Aorta (tissue), 5 donors: ENCODE measurements around the gene CHMP2A. TPM values are rescaled to one million over a fixed set of nuclear protein-coding genes. Genes with fewer than 3 reads are reported as not detected.
A peak's percentile ranks its signal among the peaks of the same experiment; 100 is the strongest.
"Not testable (repeated sequence)": the region's sequence is repeated elsewhere in the genome, so short reads cannot be mapped to it uniquely, and the experiment has no call there.

Experiments used
- ATAC-seq: fragments of 200-7000 bp; cut with Tn5 transposase; one replicate; pipeline ENCODE4 v1.9.1; 2022; ENCODE audit warnings: moderate library complexity; ENCODE audit not compliant: low FRiP score
- DNase-seq, 2 donors: peaks; one replicate each; pipeline ENCODE4 v3.0.0-alpha.2; 2020
- H3K27ac ChIP-seq, 2 donors: one replicate each; pipeline ENCODE4 v1.5.1; 2013; ENCODE audit warnings: low read length in 2 of 2, mild to moderate bottlenecking in 2 of 2, moderate library complexity in 2 of 2, control low read depth in 1 of 2, inconsistent platforms in 1 of 2, low read depth in 1 of 2
- H3K27me3 ChIP-seq, 2 donors: one replicate each; pipeline ENCODE4 v1.6.1; 2013; ENCODE audit warnings: control low read depth in 1 of 2, low read length in 1 of 2, mild to moderate bottlenecking in 1 of 2, moderate library complexity in 1 of 2; ENCODE audit not compliant: insufficient read depth in 2 of 2, control insufficient read depth in 1 of 2
- H3K36me3 ChIP-seq, 2 donors: one replicate each; pipeline ENCODE4 v1.6.1; 2013; ENCODE audit warnings: control low read depth in 1 of 2, low read length in 1 of 2, mild to moderate bottlenecking in 1 of 2; ENCODE audit not compliant: insufficient read depth in 2 of 2, control insufficient read depth in 1 of 2
- H3K4me1 ChIP-seq, 2 donors: one replicate each; pipeline ENCODE4 v1.6.1; 2013; ENCODE audit warnings: low read length in 2 of 2, control low read depth in 1 of 2, mild to moderate bottlenecking in 1 of 2, moderate library complexity in 1 of 2; ENCODE audit not compliant: insufficient read depth in 2 of 2, control insufficient read depth in 1 of 2
- H3K4me3 ChIP-seq, 2 donors: one replicate each; pipeline ENCODE4 v1.5.1; 2013; ENCODE audit warnings: low read length in 2 of 2, control low read depth in 1 of 2, mild to moderate bottlenecking in 1 of 2
- H3K9me3 ChIP-seq: one replicate; pipeline ENCODE4 v1.6.1; 2013; ENCODE audit warnings: mild to moderate bottlenecking, low read length; ENCODE audit not compliant: control insufficient read depth
- WGBS, 2 donors: extraction: QIAGEN DNeasy Blood & Tissue Kit; methylation state at CpG; one replicate each; pipeline ENCODE4 v1.1.7; 2013; 5-methylcytosine and 5-hydroxymethylcytosine counted together
- intact Hi-C, 2 donors: fragments of 100-400 bp; cut with DNase I; formaldehyde crosslinking; loops; one replicate each; pipeline versions ENCODE4 v1.14.2 to v1.15.0; 2022
- polyA plus RNA-seq, 2 donors: library from polyadenylated mRNA; stranded (reverse); fragments of 200-250 nt; gene quantifications; one replicate each; pipeline ENCODE4 v1.2.3, GENCODE V29; 2013
- total RNA-seq, 2 donors: library from RNA; stranded (reverse); fragmentation: NEBNext Ultra II Directional; extraction: Animal tissue kit (Norgen Biotek cat#: 25700); gene quantifications; one replicate each; pipeline ENCODE4 v1.2.1, GENCODE V29; 2021
- donor health status: healthy with polysubstance abuse.
- donor health status: Bipolar disorder and iron deficiency.
- donor health status: DM: no; HTN: no; CAD: no.
- donor health status: DM: no; HTN: no; CAD: no.
- donor health status: DM: yes; HTN: yes; CAD: no.

Gene CHMP2A
- total and polyA plus RNA-seq, 4 donors = 94.9 to 208 (median 143) TPM

DNA sequence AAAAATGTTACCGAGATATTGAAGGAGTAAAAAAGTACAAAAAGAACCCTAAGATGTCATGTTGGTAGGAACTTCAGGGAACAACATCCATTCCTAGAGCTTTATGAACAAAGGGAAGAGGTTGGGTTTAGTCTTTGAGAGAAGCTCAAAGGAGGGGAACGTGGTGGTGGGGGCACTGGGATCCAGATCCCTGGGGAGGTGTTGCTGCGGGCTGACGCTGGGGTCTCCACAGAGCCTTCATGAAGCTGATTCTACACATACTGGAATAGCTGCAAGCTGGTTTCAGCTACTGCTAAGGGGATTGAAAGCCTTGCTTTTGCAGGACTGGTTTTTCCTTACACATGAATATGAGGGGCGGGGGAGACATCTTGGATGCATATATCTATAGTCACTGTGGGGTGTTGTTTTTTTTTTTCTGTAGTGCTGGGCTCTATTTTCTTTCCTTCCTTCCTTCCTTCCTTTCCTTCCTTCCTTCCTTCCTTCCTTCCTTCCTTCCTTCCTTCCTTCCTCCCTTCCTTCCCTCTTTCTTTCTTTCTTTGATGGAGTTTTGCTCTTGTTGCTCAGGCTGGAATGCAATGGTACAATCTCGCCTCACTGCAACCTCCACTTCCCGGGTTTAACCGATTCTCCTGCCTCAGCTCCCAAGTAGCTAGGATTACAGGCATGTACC lies 24.7 kb upstream of the CHMP2A start:
- no peaks in the 10 kb centered on the region for H3K9me3 ChIP-seq
- no peak overlapping the region for H3K27ac ChIP-seq
- H3K27me3 ChIP-seq = no peaks in the 10 kb centered on the region
- no peaks in the 10 kb centered on the region for H3K4me1 ChIP-seq
- ATAC-seq (no peak), DNase-seq (peak in 1 of 2 donors; percentile 34)
- H3K4me3 ChIP-seq = no peak overlapping the region
- H3K36me3 ChIP-seq = no peaks in the 10 kb centered on the region
- intact Hi-C loops = no loop called here
- WGBS, 2 donors = 81 to 86% methylated on average over 8 of the region's 8 CpGs

DNA sequence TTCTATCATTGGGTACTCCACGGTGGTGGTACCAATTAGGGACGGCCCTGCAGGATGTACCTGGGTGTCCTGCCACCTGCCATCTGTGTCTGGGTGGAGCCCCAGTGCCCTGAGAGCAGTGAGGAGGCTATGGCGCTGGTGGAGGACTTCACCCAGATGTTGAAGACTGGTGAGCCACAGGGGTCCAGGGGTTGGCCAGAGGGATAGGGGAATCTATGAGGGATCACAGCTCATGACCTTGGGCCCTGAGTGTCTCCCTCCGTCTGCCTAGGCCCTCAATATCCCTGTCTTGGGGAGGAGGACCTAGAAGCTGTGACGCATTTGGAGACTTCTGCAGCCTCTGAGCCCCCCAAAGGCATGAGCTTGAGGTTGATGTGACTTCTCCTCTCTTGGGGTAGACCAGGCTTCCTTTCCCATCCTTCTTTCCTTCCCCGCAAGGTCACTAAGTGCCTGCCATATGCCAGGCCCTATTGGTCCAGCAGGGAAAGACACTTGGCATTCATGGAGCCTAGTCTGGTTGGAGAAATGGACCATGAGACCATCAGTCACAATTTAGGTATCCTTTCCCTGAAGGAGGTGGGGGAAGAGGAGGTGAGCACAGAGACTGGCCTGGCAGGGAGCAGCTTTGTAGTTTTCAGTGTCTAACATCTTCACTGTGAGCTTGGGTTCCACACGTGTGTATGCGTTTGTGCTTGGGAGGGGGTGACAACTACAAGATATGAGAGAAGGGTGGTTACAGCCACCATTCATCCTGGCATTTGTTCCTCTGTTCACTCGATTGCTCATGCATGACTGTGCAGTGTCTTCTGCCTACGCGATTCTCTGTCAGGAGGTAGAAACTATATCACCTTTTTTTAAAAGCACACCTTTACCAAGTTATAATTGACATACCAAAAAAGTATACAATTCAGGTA lies 23.4 kb upstream of the CHMP2A start:
- intact Hi-C loops = no loop called here
- Histone ChIP-seq H3K27me3 (no peaks in the 10 kb centered on the region), H3K36me3 (no peaks in the 10 kb centered on the region), H3K4me3 (no peak overlapping the region), H3K9me3 (no peaks in the 10 kb centered on the region), H3K27ac (no peak overlapping the region), H3K4me1 (no peaks in the 10 kb centered on the region)
- 85 to 89% methylated on average over 11 of the region's 11 CpGs for WGBS, 2 donors
- ATAC-seq (no peak), DNase-seq (peak in 1 of 2 donors; percentile 47)

- H3K27ac ChIP-seq, H3K4me1 ChIP-seq, ATAC-seq, intact Hi-C loops, H3K27me3 ChIP-seq, H3K9me3 ChIP-seq, H3K4me3 ChIP-seq, H3K36me3 ChIP-seq: not testable (repeated sequence)
- peak in 1 of 2 donors; percentile 43 for DNase-seq
- 85 to 95% methylated on average over 2 of the region's 2 CpGs for WGBS, 2 donors
These were observed 22.7 kb upstream of the CHMP2A start for GRCh38 chr19:58577581-58577980.

DNA sequence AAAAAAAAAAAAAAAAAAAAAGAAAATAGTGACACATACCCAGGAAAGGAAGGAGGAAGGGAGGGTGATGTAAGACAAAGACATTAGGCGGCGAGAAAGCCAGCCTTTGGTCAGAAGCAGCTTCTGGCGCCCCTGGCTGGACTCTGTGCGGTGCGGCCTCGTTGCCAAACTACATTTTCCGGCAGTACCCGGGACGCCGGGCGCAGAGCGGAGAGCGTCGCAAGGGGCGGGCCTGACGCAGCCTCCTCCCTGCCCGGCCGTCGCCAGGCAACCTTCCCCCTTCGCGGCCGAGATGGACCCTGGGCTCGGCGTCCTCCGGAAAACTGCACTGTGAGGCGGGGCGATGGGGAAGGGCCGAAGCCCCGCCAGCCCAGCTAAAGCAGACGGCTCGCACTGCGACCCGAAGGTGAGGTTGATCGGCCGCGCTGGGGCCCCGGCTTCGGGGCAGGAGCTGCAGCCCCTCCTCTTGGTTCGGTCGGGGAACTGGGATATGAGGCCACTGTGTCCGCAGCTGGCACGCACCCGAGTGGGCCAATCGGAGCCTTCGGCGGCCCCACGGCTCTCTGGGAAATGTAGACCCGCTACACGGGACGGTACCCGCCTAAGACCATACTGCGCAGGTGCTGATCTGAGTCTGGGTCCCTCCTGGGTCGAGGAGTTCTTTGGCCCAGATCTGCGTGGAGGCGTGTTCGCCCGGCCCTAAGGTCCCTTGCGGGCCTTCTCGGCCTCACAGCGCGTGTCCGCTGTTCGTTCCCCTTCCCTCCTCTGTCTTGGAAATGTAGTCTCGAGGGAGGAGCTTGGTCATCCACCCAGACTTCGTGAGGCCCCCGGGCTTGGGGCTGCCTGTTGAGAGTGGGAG lies 20.5 kb upstream of the CHMP2A start:
- intact Hi-C loops = no loop called here
- Histone ChIP-seq H3K36me3 (no peaks in the 10 kb centered on the region), H3K4me3 (peak overlapping the region; percentile 4 to 50), H3K4me1 (no peaks in the 10 kb centered on the region), H3K27me3 (no peaks in the 10 kb centered on the region), H3K9me3 (no peaks in the 10 kb centered on the region), H3K27ac (peak overlapping the region in 1 of 2 donors; percentile 70)
- peak; percentile 85 for ATAC-seq
- 0% methylated on average over 63 to 66 of the region's 66 CpGs for whole genome bisulfite sequencing, 2 donors
- peak; percentile 94 to 96 for DNase-seq

GRCh38 chr19:58573658-58574164 lies 18.8 kb upstream of the CHMP2A start:
- H3K4me1 ChIP-seq = no peaks in the 10 kb centered on the region
- ATAC-seq (no peak), DNase-seq (no peak)
- H3K9me3 ChIP-seq = no peaks in the 10 kb centered on the region
- no peaks in the 10 kb centered on the region for H3K27me3 ChIP-seq
- intact Hi-C loops = loop anchor here in 1 of 2 donors (2.0 kb wide), 1 partner anchor 15 kb away; the partner anchor contains the start of gene UBE2M
- 0 to 1% methylated on average over 20 of the region's 20 CpGs for WGBS, 2 donors
- H3K4me3 ChIP-seq = peak overlapping the region in 1 of 2 donors; percentile 28
- H3K27ac ChIP-seq = peak overlapping the region in 1 of 2 donors; percentile 81
- H3K36me3 ChIP-seq = no peaks in the 10 kb centered on the region

DNA sequence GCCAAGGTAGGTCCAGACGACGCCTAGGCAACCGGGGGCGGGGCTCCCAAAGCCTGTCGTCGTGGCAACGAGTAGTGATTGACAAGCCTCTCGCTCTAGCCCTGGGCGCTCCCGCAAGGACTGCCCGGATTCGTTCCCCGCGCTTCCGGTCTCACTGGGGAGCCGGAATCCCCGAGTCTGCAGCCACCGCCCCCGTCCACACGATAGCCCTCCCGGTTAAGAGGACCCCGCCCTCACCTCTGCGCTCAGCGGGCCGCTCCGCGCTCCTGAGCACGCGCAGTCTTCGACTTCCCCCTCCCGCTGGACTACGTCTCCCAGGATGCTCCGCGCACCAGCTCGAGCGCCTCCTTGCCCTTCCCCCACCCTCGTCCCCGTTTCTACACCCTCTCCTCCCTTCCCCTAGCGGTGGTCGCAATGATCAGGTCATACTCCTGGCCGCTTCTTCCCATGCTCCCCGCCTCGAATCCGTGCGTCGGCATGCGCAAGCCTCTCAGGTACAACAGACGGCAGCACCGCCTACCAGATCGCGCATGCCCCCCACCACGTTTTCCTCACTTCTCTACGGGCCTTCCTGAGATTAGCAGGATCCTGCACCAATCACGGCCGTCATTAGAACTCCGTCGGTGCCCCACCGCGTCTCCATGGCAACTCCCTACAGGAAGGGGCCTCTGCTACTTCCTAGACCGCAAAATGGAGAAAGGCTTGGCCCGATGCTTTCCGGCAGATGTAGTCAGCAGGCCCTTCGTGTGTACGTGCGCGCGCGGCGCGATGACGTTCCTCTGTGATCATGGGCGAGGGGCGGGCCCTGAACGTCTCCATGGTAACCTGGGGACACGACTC lies 18.1 kb upstream of the CHMP2A start, which contains the start of gene MZF1:
TSS of gene MZF1 (minus strand) at position 518 of the 840 bp plus-strand sequence. CDS start 1,946 bp downstream, outside the sequence.
- intact Hi-C loops = loop anchor here in 1 of 2 donors (2.0 kb wide), 1 partner anchor 14 kb away; the partner anchor contains the start of gene UBE2M
- 1% methylated on average over 75 of the region's 75 CpGs for WGBS, 2 donors
- peak within 1 kb of the TSS in 1 of 2 donors; percentile 81 for H3K27ac ChIP-seq
- H3K4me1 ChIP-seq = no peaks in the 10 kb centered on the region
- H3K4me3 ChIP-seq = peak within 1 kb of the TSS; percentile 13 to 28
- no peaks in the 10 kb centered on the region for H3K27me3 ChIP-seq
- peak; percentile 100 for DNase-seq
- H3K36me3 ChIP-seq = no peaks in the 10 kb centered on the region
- peak; percentile 92 for ATAC-seq
- H3K9me3 ChIP-seq = no peaks in the 10 kb centered on the region

DNA sequence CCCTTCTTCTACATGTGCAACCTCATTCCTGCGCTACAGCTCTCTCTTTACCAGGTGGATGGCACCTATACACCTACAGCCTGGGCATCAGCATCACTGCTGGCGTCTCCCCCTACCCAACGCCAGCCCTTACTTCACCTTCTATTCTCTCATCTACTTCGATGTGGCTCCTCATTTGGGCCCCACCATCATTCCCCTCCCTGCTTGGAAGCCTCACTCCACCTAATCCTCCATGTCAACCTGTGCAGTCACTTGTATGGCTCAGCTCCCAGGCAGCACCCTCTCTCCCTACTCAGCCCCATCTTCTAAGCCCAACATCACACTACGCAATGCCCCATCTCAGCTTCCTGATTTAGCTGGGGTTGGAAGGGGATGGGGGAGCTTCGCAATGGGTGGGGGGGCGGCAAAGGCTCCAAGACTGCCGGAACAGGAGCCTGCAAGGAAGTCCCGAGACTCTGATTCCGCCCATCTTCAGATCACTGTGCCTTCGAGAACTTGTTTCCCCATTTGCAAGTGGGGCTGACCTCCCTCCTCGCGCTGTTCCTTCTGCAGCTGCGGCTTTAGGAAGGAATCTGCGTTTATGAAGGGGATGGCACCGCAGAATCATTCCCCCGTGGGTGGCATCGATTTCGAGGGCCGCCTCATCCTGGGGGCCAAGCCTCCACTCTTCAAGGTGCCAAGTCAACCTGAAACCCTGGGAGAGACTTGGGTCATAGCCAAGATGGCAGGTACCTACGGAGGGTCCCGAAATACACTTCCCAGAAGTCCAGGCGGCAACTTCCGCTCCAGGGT lies 17.3 kb upstream of the CHMP2A start:
- Histone ChIP-seq H3K4me3 (no peak overlapping the region), H3K27ac (peak overlapping the region in 1 of 2 donors; percentile 13), H3K4me1 (no peaks in the 10 kb centered on the region), H3K9me3 (no peaks in the 10 kb centered on the region), H3K27me3 (no peaks in the 10 kb centered on the region), H3K36me3 (no peaks in the 10 kb centered on the region)
- ATAC-seq (no peak), DNase-seq (peak in 1 of 2 donors; percentile 30)
- WGBS, 2 donors = 38 to 40% methylated on average over 24 of the region's 24 CpGs
- intact Hi-C loops = loop anchor here in 1 of 2 donors (2.0 kb wide), 1 partner anchor 13 kb away; the partner anchor contains the start of gene UBE2M
